ENCODE results near the gene MTHFSD. TPM values are rescaled to one million over a fixed set of nuclear protein-coding genes. Genes with fewer than 3 reads are reported as not detected.

Gene MTHFSD
- total RNA-seq, 1 experiment from 2014 or later: 4.7 TPM

DNA sequence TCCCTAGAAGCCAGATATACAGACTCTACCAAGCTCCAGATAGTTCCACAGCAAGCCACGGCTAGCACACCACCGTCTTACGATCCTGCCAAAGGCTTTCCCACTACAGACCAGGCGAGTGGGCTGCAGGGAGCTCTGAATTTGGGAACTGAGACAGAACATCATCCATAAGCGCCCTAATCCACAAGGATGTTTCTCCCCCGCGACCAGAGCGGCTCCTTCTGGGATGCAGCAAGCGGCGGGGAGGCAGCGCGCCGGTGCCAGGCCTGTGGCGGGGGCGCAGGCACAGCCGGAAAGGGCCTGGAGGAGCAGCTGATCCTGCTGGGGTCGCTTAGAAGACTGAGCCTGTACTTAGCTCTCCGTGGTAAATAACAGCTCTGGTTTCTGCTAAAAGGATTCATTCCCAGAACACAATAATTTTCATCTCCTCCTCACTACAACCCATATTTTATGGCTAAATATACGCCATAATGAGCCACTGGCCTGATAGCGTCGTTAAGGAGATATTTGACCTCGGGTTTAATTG, 60.9 kb downstream of the MTHFSD start:
- no CpG with 5 or more reads among the region's 22 CpGs for WGBS (ENCODE audit: extremely low coverage, insufficient read length, low lambda C conversion rate)
- Mint-ChIP-seq H3K36me3 (ENCODE audit: insufficient read depth in 1 of 3, low read depth in 3 of 3) (no peaks in the 10 kb centered on the region; a peak in 1 of 7 replicates), H3K4me3 (peak overlapping the region in 1 of 2 experiments; percentile 71; a peak in 3 of 5 replicates), H3K27me3 (ENCODE audit: low read depth) (peaks cover 99% of the 10 kb centered on the region), H3K27ac (no peak overlapping the region), H3K4me1 (peaks cover 17 to 41% of the 10 kb centered on the region in 2 experiments), H3K9me3 (peaks cover 0 to 4% of the 10 kb centered on the region in 2 experiments; a peak in 1 of 5 replicates)
- H2AFZ ChIP-seq (ENCODE audit: low read length): no peak overlapping the region
- no peak overlapping the region for H2BK120ac ChIP-seq (ENCODE audit: low read depth, low read length, poor library complexity, severe bottlenecking)
- no peak overlapping the region for H2BK15ac ChIP-seq (ENCODE audit: low read depth, low read length)
- H3K14ac ChIP-seq (ENCODE audit: insufficient read depth, low read length): no peak overlapping the region; the same call in 1 of the 2 replicates
- H3K79me1 ChIP-seq (ENCODE audit: insufficient read depth, low read depth, low read length, poor library complexity, severe bottlenecking): no peaks in the 10 kb centered on the region
- no peak overlapping the region for H3K56ac ChIP-seq (ENCODE audit: insufficient read length, low read depth, low read length)
- no peak overlapping the region for H3K9ac ChIP-seq (ENCODE audit: extremely low read depth, insufficient read length, low read length)
- no peaks in the 10 kb centered on the region for H3K23me2 ChIP-seq (ENCODE audit: insufficient read length, low read depth, low read length, poor library complexity, severe bottlenecking)
- H4K8ac ChIP-seq (replicated peaks; ENCODE audit: insufficient read length, low read depth, low read length): no peak overlapping the region
- H3K27me3 ChIP-seq (ENCODE audit: insufficient read depth, low read length): peaks cover 87% of the 10 kb centered on the region
- H3K4ac ChIP-seq (ENCODE audit: low read depth, low read length): no peak overlapping the region
- no peaks in the 10 kb centered on the region for H3K9me3 ChIP-seq (ENCODE audit: control insufficient read depth, low read depth, low read length)
- no peak overlapping the region for H2BK12ac ChIP-seq (ENCODE audit: insufficient read length, low read depth, low read length)
- H4K20me1 ChIP-seq (ENCODE audit: control insufficient read depth, insufficient read depth, insufficient read length): no peaks in the 10 kb centered on the region
- no peak overlapping the region for H3K27ac ChIP-seq (ENCODE audit: insufficient read length, low read depth, low read length)
- no peak overlapping the region for H2AK5ac ChIP-seq (ENCODE audit: insufficient read length, low read length)
- H2BK5ac ChIP-seq (ENCODE audit: insufficient read length, low read length): no peak overlapping the region
- TF ChIP-seq, protein P1, sequence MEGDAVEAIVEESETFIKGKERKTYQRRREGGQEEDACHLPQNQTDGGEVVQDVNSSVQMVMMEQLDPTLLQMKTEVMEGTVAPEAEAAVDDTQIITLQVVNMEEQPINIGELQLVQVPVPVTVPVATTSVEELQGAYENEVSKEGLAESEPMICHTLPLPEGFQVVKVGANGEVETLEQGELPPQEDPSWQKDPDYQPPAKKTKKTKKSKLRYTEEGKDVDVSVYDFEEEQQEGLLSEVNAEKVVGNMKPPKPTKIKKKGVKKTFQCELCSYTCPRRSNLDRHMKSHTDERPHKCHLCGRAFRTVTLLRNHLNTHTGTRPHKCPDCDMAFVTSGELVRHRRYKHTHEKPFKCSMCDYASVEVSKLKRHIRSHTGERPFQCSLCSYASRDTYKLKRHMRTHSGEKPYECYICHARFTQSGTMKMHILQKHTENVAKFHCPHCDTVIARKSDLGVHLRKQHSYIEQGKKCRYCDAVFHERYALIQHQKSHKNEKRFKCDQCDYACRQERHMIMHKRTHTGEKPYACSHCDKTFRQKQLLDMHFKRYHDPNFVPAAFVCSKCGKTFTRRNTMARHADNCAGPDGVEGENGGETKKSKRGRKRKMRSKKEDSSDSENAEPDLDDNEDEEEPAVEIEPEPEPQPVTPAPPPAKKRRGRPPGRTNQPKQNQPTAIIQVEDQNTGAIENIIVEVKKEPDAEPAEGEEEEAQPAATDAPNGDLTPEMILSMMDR (conservative IDR thresholded peaks at IDR 0.05): no peak
- no peak overlapping the region for H3T11ph ChIP-seq (ENCODE audit: low read length)
- peak overlapping the region; percentile 3 for H3K4me2 ChIP-seq (ENCODE audit: insufficient read depth, insufficient read length, low read length)
- H2BK20ac ChIP-seq (ENCODE audit: low read depth, low read length, poor library complexity, severe bottlenecking): no peak overlapping the region
- H3K4me1 ChIP-seq (ENCODE audit: insufficient read depth, low read length): no peaks in the 10 kb centered on the region
- no peaks in the 10 kb centered on the region for H3K79me2 ChIP-seq (ENCODE audit: insufficient read depth, low read length)
- DNase-seq: peak; percentile 41
- H4K5ac ChIP-seq (ENCODE audit: insufficient read length, low read depth, low read length): no peak overlapping the region
- no peak overlapping the region for H4K91ac ChIP-seq (ENCODE audit: insufficient read length, low read depth, low read length)
- no peak overlapping the region for H3K23ac ChIP-seq (ENCODE audit: insufficient read length, low read depth, low read length)
- no peak overlapping the region for H3K18ac ChIP-seq (ENCODE audit: insufficient read length, low read depth, low read length)
